Lower leg skin (tissue), 4 donors: Measurements from ENCODE around the gene MTF1. TPM values are rescaled to one million over a fixed set of nuclear protein-coding genes. Genes with fewer than 3 reads are reported as not detected.

Experiments
- DNase-seq, 2 donors: peaks; one replicate each; pipeline ENCODE4 v3.0.0-alpha.2; 2019; ENCODE audit warnings: low spot score in 2 of 2
- H3K4me3 ChIP-seq: fragments of 200-600 bp; sonication (generic); 2 replicates; pipeline ENCODE4 v1.5.1; 2017; ENCODE audit warnings: mild to moderate bottlenecking, low read depth; ENCODE audit not compliant: poor library complexity, severe bottlenecking
- POLR2A ChIP-seq, 2 donors: fragments of 450-650 bp; IDR thresholded peaks; one replicate each; pipeline ENCODE4 v1.6.1; 2016 to 2017; ENCODE audit warnings: antibody characterized with exemption in 2 of 2, mild to moderate bottlenecking in 1 of 2, moderate library complexity in 1 of 2
- WGBS, 2 donors: methylation state at CpG; one replicate each; pipeline ENCODE4 v1.1.5; 2018; 5-methylcytosine and 5-hydroxymethylcytosine counted together
- intact Hi-C: fragments of 100-400 bp; cut with DNase I; formaldehyde crosslinking; loops from one replicate; pipeline ENCODE4 v1.15.0; 2023; ENCODE audit warnings: low total_unique reads
- total RNA-seq, 4 donors: library from RNA; depleted of rRNA; stranded (reverse); fragments of >200 nt; gene quantifications; one replicate each; pipeline ENCODE4 v1.1.0, GENCODE V29; 2016
- TF ChIP-seq, protein P1 (sequence below), 3 donors: fragments of 450-650 bp; IDR thresholded peaks; one replicate each; pipeline ENCODE4 v1.5.1; 2016; ENCODE audit warnings: antibody characterized with exemption in 3 of 3, mild to moderate bottlenecking in 3 of 3, moderate library complexity in 2 of 3

Gene MTF1
- total RNA-seq, 4 donors from 2014 or later: 6.7 to 9.6 (median 7.7) TPM

DNA sequence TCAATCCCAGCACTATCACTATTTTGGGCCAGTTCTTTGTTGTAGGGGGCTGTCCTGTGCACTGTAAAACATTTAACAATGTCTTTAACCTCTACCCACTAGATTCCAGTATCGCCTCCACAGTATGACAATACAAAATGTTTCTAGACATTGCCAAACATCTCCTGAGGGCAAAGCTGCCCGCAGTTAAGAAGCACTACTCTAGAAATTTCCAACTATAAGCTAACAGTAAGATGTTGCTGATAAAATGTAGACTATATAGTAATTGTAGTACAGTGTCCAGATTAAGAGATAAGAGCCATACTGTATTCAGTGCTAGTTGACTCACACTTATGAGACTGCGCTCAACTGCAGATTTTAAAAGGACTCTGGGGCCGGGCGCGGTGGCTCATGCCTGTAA lies 5.0 kb downstream of the MTF1 start:
- TF ChIP-seq POLR2A (IDR thresholded peaks at IDR 0.05): no peak
- TF ChIP-seq, protein P1, sequence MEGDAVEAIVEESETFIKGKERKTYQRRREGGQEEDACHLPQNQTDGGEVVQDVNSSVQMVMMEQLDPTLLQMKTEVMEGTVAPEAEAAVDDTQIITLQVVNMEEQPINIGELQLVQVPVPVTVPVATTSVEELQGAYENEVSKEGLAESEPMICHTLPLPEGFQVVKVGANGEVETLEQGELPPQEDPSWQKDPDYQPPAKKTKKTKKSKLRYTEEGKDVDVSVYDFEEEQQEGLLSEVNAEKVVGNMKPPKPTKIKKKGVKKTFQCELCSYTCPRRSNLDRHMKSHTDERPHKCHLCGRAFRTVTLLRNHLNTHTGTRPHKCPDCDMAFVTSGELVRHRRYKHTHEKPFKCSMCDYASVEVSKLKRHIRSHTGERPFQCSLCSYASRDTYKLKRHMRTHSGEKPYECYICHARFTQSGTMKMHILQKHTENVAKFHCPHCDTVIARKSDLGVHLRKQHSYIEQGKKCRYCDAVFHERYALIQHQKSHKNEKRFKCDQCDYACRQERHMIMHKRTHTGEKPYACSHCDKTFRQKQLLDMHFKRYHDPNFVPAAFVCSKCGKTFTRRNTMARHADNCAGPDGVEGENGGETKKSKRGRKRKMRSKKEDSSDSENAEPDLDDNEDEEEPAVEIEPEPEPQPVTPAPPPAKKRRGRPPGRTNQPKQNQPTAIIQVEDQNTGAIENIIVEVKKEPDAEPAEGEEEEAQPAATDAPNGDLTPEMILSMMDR (IDR thresholded peaks at IDR 0.05): no peak
- 79 to 93% methylated on average over 6 of the region's 6 CpGs for WGBS, 2 donors
- intact Hi-C loops: no loop called here
- DNase-seq: no peak
- H3K4me3 ChIP-seq: no peak overlapping the region

DNA sequence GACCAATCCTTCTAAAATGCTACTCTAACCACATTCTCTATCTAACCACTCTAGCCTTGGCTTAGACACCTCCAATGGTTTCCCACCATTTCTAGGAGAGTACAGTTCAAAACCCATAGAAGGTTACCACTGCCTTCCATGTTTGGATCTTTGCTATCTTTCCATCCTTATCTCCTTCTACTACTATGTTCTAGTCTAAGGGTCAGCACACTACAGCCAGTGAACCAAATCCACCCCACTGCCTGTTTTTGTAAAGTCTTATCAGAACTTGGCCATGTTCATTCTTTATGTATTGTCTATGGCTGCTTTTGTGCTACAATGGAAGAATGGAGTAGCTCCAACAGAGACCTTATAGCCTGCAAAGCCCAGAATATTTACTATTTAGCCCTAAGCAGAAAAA lies 6.2 kb downstream of the MTF1 start:
- H3K4me3 ChIP-seq: no peak overlapping the region
- no peak for TF ChIP-seq POLR2A (IDR thresholded peaks at IDR 0.05)
- TF ChIP-seq, protein P1 (IDR thresholded peaks at IDR 0.05): no peak
- intact Hi-C loops: no loop called here
- DNase-seq: no peak

DNA sequence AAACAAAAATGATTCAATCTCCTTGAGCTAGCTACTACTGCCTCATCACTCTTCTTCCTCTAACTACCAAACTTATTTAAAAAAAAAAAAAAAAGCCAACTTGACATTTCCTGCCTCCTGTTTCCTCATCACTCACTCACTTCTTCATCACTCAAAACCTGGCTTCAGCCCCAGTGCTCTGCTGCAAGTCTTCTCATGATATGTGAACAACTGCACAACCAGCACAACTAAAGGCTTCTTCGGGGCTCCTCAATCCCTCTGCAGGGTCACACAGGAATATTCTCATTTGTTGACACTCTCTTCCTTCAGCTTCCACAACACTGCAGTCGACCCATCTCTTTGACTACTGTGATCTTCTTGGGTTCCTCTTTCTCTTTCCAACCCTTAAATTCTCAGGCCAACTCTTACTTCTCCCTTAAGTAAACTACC lies 7.6 kb downstream of the MTF1 start:
- no peak overlapping the region for H3K4me3 ChIP-seq
- no peak for DNase-seq
- 76 to 80% methylated on average over 2 of the region's 2 CpGs for WGBS, 2 donors
- TF ChIP-seq POLR2A (IDR thresholded peaks at IDR 0.05): no peak
- TF ChIP-seq, protein P1 (IDR thresholded peaks at IDR 0.05): no peak
- intact Hi-C loops: no loop called here

DNA sequence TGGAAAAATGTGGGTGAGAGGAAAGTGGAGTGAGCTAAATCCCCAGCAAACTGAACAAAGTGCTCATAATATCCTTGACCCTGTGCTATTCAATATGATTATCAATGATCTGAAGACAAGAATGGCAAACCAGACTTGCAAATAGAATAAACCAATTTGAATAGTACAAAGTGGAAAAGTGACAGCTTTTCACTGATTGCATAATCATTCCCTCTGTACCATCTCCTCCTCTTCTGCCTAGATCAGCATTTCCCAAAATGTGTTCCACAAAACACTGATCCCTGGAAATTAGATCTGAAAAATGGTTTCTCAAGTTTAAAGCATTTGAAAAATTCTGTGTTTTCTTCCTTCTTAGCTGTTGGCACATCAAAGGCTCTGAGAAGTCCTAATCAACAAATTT lies 8.1 kb downstream of the MTF1 start:
- no peak for DNase-seq
- intact Hi-C loops: no loop called here
- H3K4me3 ChIP-seq: no peak overlapping the region
- no peak for TF ChIP-seq POLR2A (IDR thresholded peaks at IDR 0.05)
- TF ChIP-seq, protein P1 (IDR thresholded peaks at IDR 0.05): no peak

DNA sequence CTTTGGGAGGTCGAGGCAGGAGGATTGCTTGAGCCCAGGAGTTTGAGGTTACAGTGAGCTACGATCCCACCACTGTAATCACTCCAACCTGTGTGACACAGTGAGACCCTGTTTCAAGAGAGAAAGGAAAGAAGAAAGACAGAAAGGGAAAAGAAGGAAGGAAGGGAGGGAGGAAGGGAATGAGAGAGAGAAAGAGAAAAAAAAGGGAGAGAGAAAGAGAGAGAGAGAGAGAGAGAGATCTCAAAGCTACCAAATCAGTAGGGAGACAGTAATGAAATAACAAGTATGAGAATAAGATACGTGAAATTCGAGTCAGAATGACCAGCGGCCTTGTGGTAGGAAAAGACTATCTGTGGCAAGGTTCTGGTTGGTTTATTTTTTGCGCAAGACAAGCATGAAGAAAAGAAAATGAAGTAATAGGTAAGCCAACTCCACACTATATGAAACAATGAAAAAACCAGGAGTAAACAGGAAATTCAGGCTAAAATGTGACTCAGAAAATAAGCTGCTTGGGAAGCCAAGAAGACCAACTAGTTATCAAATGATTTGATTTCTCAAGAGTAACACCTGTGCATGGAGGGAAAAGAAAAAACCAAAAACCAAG lies 8.9 kb downstream of the MTF1 start:
- intact Hi-C loops: no loop called here
- H3K4me3 ChIP-seq: no peak overlapping the region
- no peak for DNase-seq
- TF ChIP-seq, protein P1 (IDR thresholded peaks at IDR 0.05): no peak
- TF ChIP-seq POLR2A (IDR thresholded peaks at IDR 0.05): no peak
- WGBS, 2 donors: 77 to 85% methylated on average over 6 of the region's 6 CpGs

DNA sequence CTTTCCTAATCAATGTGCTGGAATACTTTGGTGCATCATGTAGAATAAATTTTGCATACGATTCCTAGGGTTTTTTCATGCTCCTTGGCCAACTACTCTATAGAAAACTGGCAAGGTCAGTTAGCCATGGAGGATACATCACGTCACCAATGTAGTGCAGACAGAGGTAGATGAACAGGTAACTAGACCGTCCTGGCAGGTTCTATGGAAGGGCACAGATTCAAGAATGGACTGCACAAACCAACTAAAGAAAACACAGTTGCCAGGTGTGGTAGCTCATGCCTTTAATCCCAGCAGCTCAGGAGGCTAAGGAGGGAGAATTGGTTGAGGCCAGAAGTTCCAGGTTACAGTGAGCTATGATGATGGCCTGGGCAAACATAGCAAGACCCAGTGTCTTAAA lies 9.9 kb downstream of the MTF1 start:
- no peak for TF ChIP-seq POLR2A (IDR thresholded peaks at IDR 0.05)
- TF ChIP-seq, protein P1 (IDR thresholded peaks at IDR 0.05): no peak
- no peak for DNase-seq
- H3K4me3 ChIP-seq: no peak overlapping the region
- WGBS, 2 donors: 80 to 85% methylated on average over 3 of the region's 3 CpGs
- intact Hi-C loops: loop anchor here (10.0 kb wide), 1 partner anchor 1875 kb away; no protein-coding TSS in a partner anchor
